CD4-positive, alpha-beta T cell treated with Interleukin-4 for 1 hour (primary cell): ENCODE measurements around the gene NCKAP5.

Experiments
- DNase-seq, 2 donors: peaks; one replicate each; pipeline ENCODE4 v3.0.0-alpha.2; 2020 to 2022

NCKAP5 gene

GRCh38 chr2:133369901-133370658 lies 198.2 kb downstream of the NCKAP5 start:
- no peak for DNase-seq

DNA sequence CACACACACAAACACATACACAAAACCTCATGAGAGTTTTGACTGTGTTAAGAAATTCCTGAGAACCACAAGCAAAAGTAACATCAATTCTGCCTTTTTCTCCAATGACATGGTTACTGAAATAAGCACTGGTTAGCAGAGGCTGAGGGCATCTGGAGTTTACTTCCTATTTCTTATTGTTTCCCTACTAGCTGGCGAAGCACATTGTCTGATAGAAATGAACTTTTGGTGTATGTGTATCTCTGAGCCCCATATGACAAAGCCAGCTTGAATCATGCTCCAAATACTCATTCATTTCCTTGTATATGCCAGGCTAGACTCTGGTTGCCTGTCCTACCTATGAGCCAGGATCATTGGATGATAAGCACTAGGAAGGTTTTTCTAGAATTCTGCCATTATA lies 203.1 kb downstream of the NCKAP5 start:
- no peak for DNase-seq

DNA sequence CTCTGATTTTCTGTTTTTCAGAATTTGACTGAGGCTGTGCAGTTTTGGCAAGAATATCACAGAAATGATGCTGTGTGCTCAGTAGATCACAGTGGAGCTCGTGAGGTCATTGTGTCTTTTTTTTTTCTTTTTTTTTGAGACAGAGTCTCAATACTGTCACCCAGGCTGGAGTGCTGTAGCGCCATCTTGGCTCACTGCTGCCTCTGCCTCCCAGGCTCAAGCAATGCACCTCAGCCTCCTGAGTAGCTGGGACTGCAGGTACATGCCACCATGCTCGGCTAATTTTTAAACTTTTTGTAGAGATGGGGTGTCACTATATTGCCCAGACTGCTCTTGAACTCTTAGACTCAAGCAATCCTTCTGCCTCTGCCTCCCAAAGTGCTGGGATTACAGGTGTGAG lies 203.6 kb downstream of the NCKAP5 start:
- DNase-seq, result no peak

GRCh38 chr2:133363884-133364283 lies 204.4 kb downstream of the NCKAP5 start:
- DNase-seq, result no peak

- DNase-seq, result no peak
Observed at GRCh38 chr2:133362061-133362476, 206.2 kb downstream of the NCKAP5 start.

DNA sequence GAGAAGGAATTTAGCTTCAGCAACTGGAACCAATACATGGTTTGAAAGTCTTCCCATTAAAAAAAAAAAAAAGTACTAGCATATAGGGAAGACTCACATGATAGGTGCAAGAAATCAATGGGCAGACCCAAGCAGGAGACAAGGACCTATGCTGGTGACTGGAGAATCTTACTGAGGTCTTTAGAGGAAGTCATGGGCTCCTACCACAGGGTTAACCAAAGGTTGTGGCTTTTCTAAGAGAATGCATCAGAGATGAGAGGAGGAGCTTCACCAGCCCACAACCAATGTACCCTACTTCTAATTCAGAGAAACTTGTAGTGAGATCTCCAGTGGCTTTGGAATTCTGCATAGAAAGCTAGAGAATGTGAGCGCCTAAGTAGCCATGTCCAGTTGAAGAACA lies 207.4 kb downstream of the NCKAP5 start:
- DNase-seq, result no peak

DNA sequence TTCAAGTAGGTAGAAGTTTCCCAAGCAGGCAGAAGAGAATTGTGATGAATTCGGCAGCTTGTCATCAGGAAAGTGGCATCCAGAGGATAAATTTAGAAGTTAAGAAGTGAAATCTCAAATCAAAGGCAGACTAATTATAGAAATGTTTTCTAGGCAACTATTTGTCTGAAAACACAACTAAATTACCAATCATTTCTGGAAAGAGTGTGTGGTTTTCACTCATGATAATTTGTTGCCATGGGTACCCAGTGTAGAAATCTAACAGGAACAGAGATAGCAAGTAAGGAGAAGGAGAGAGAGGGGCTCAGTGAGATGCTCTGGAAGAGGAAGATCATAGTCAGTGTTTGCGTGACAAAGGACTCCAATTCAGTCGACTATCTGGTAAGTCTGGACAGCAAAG lies 208.1 kb downstream of the NCKAP5 start:
- DNase-seq, result no peak

GRCh38 chr2:133352719-133353118 lies 215.5 kb downstream of the NCKAP5 start:
- no peak for DNase-seq

DNA sequence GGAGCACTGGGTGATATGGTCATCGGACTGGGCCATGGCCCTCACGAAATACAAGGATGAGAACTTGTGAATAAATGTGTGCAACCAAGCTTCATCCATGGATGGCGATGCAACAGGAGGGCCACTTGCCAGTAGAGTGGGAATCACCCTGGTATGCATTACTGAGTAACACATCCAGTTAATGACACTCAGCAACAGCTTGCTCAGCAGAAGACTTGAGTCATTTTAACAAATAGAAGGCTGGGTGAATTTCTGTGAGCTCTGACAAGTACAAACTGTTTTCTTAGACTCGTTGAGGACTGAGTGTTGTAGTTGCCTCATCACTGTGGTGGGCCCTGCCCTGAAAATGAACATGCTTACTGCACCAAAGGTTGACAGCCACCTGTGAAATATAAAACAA lies 221.6 kb downstream of the NCKAP5 start:
- DNase-seq, result no peak

GRCh38 chr2:133345638-133346037 lies 222.6 kb downstream of the NCKAP5 start:
- no peak for DNase-seq

GRCh38 chr2:133344849-133345248 lies 223.4 kb downstream of the NCKAP5 start:
- no peak for DNase-seq

DNA sequence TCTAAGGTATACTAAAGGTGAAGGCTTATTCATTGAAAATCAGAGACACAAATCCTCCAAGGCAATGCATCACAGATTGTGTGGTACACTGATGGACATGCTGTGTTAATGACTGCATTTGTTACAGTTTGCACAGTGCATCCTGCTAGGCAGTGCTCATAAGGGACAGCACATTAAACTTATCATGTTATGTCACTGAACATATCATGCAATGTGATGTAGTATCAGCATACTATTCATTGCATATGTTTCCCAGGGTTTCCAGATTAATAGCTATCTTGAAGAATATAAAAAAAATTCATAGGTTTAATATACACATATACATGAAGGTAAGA lies 225.3 kb downstream of the NCKAP5 start:
- DNase-seq, result no peak

DNA sequence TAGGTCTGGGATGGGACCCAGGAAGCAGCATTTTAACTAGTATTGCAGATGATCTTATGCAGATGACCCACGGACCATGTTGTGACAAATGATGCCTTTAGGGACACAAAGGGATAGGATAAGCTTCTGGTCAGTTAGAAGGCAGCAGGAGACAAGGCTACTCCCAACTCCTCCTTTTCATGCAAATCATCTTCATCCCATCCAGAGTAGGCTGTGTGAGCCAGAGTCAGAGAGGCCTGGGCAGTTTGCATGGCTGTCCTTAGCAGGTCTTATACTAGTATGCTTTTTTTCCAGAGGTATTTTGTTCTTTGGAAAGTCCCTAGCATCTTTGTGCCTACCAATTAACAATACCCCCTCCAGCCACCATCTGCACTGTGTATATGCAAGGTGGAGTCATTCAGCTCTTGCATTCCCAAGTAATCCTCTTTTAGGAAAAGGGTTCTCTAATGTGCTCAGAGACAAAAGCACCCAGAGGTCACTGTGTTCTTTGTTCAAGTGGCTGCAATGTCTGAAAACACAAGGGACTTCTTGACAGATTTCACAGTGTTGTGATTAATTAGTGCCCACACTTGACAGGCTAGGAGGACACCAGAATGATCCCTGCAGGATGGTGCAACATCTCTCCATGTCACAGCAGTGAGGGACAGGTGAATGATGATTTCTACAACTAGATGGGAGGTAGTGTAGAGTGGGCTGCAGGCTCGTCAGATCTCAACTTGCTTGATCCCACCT lies 225.8 kb downstream of the NCKAP5 start:
- no peak for DNase-seq

- DNase-seq, result no peak
Observed at GRCh38 chr2:133341575-133341974, 226.7 kb downstream of the NCKAP5 start.

GRCh38 chr2:133338224-133338623 lies 230.0 kb downstream of the NCKAP5 start:
- DNase-seq, result no peak

DNA sequence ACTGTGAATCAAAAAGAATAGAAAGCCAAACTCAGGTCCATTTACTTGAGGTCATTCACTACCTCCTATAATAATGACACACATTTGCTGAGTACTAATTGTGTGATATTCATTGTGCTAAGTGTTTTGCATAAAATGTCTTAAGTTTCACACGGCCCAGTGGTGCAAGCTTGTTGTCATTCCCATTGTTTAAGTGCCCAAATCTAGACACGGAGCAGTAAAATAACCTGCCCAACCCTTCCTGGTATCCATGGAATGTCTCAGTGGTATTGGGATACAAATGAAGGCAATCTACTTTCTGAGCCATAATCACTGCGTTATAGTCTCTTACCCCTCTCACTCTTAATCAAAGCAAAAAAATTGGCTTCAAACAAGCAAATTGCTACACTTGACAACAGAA lies 233.3 kb downstream of the NCKAP5 start:
- no peak for DNase-seq

- no peak for DNase-seq
Observed at GRCh38 chr2:133333181-133333580, 235.1 kb downstream of the NCKAP5 start.

DNA sequence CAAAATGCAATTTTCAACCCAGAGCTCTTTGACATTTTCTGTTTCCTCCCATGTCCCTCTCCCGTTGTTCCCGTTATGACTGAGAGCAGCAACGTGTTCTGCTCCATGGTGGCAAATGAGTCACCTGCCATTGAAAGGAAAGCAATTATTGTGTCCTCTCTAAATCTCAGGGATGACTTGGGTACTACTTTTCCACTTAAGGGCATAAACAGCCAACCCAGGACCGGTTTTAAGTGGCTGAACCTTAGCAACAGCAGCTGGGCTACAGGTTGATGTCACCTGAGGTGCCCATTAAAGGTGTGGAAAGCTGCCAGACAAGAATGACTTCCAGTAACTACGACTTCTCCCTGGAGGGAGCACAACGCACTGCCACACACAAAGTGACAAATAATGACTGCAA lies 236.8 kb downstream of the NCKAP5 start:
- DNase-seq, result no peak

- no peak for DNase-seq
Observed at GRCh38 chr2:133326652-133327397, 241.4 kb downstream of the NCKAP5 start.

GRCh38 chr2:133324150-133324561 lies 244.1 kb downstream of the NCKAP5 start:
- no peak for DNase-seq

GRCh38 chr2:133322909-133323308 lies 245.4 kb downstream of the NCKAP5 start:
- DNase-seq, result no peak

DNA sequence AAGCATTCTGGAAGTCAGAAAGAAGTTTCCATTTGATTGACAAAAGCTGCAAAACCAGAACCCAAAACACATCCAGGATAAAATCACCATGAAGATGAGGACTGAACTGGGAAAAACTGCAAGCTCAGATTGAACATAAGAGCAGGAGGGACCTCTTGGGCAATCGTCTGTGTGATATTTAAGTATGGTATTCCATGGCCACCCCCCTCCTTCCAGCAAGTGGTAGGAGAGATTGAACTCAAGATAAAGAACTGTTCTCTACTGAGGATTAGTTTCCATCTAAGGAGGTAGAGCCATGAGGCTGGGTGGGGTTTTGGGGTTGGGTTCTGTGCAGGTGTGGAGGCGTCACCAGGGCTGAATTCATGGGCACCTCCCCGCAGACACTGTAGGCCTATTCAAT lies 251.1 kb downstream of the NCKAP5 start:
- no peak for DNase-seq

DNA sequence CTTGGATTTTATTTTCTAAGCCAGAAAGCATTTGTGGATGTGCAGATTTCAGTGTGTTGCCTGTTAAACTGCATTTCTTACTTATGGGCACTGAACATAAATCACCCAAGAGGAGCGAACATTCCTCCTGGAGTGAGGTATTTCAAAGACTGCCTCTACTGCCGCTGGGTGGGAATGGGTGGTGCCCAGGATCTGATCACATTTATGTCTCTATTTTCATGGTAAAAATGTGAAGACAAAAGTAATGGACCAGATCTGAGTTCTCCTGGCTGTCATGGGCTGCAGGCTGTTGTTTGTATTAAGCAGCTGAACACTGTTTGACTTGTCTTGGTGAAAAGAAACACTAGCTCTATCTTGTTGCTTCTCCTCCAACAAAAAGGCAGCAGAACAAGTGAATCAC lies 251.7 kb downstream of the NCKAP5 start:
- no peak for DNase-seq

- no peak for DNase-seq
Observed at GRCh38 chr2:133315280-133315679, 253.0 kb downstream of the NCKAP5 start.
